Choroid plexus epithelial cell (primary cell): Measurements from ENCODE around the gene CTNNA2.

Source experiments
- DNase-seq: peaks from one replicate; pipeline ENCODE4 v3.0.0-alpha.2; 2010; ENCODE audit warnings: low read depth
- H3K4me3 ChIP-seq: 2 replicates; pipeline ENCODE4 v1.5.1; 2011; ENCODE audit warnings: low read depth, mild to moderate bottlenecking, control low read depth, low read length, moderate library complexity
- TF ChIP-seq, protein P1 (sequence below): conservative IDR thresholded peaks from 2 replicates; pipeline ENCODE4 v1.5.1; 2011; ENCODE audit warnings: low read depth, mild to moderate bottlenecking, control low read depth, inconsistent platforms, low read length, moderate library complexity

CTNNA2 gene

GRCh38 chr2:80168037-80168436, 655.2 kb downstream of the CTNNA2 start:
- DNase-seq, result no peak
- TF ChIP-seq, protein P1, sequence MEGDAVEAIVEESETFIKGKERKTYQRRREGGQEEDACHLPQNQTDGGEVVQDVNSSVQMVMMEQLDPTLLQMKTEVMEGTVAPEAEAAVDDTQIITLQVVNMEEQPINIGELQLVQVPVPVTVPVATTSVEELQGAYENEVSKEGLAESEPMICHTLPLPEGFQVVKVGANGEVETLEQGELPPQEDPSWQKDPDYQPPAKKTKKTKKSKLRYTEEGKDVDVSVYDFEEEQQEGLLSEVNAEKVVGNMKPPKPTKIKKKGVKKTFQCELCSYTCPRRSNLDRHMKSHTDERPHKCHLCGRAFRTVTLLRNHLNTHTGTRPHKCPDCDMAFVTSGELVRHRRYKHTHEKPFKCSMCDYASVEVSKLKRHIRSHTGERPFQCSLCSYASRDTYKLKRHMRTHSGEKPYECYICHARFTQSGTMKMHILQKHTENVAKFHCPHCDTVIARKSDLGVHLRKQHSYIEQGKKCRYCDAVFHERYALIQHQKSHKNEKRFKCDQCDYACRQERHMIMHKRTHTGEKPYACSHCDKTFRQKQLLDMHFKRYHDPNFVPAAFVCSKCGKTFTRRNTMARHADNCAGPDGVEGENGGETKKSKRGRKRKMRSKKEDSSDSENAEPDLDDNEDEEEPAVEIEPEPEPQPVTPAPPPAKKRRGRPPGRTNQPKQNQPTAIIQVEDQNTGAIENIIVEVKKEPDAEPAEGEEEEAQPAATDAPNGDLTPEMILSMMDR, result no peak
- H3K4me3 ChIP-seq, result no peak overlapping the region

GRCh38 chr2:80168801-80169200, 656.0 kb downstream of the CTNNA2 start:
- TF ChIP-seq, protein P1, result no peak
- no peak overlapping the region for H3K4me3 ChIP-seq
- no peak for DNase-seq

DNA sequence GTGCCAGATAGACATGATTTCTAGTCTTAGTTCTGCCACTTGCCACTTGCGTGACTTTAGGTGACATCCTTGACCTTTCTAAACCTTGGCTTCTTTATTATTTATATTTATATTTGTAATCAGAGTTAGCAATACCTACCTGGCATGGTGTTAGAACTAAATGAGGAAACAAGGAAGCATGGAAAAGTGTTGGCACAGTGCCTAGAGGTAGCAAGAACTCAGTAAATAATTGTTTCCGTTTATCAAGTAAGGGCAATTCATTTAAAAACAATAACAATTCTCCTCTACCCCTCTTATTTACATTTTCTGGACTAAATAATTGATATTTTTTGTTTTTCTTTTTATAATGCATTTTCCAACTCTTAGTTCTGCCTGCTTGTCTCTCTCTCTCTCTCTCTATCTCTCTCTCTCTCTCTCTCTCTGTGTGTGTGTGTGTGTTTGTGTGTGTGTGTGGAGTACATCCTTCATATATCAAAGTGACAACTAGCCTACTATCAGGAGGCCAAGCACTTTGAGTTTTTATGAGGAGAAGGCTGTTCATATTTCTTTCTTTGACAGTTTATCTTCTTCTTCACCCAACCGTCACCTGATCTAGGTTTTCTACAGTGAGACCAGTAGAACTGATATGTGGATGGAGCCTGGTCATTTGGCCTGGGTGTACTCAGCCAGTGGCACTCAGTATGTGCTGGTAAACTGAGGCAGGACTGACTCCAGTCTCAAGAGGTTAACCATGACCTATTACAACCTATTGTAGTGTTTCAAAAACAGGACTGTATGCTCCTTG, 657.2 kb downstream of the CTNNA2 start:
- TF ChIP-seq, protein P1, result no peak
- no peak overlapping the region for H3K4me3 ChIP-seq
- DNase-seq, result no peak

- H3K4me3 ChIP-seq, result no peak overlapping the region
- TF ChIP-seq, protein P1, result no peak
- DNase-seq, result no peak
Measured at GRCh38 chr2:80185091-80185490, 672.2 kb downstream of the CTNNA2 start.

GRCh38 chr2:80186262-80186661, 673.4 kb downstream of the CTNNA2 start:
- DNase-seq, result no peak
- no peak overlapping the region for H3K4me3 ChIP-seq
- TF ChIP-seq, protein P1, result no peak

- no peak overlapping the region for H3K4me3 ChIP-seq
- TF ChIP-seq, protein P1, result no peak
- no peak for DNase-seq
Measured at GRCh38 chr2:80187156-80187555, 674.3 kb downstream of the CTNNA2 start.

DNA sequence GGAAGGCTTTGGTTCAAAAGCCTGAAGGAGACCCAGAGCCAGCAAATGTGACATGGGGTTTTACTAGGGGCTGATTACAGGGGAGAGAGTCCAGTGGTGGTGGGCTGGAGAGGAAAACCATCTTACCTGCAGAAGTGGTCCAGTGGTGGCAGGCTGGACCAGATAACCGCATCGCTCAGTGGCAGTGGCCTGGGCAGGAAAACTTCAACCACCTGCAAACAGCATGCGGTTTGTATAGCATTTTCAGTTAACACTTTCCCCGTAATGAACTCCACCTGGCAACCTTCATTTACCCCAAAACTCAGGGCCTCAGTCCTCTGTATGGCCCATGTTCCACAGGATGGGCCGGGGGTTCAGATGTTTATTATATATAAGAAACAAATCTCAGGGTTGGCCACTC, 677.3 kb downstream of the CTNNA2 start:
- TF ChIP-seq, protein P1, result no peak
- H3K4me3 ChIP-seq, result no peak overlapping the region
- DNase-seq, result no peak
